Mammary epithelial cell (primary cell): ENCODE measurements around the gene SUCLA2.

Experiments
- CTCF ChIP-seq, 2 donors: IDR thresholded peaks in 1 of 2; conservative IDR thresholded peaks in 1 of 2; 2 replicates each; pipeline ENCODE4 v1.5.1; 2011 to 2012; ENCODE audit warnings: inconsistent platforms in 2 of 2, low read length in 2 of 2, mild to moderate bottlenecking in 2 of 2, control low read depth in 1 of 2, low read depth in 1 of 2; ENCODE audit not compliant: insufficient read depth in 1 of 2; ENCODE audit errors: extremely low read depth in 1 of 2
- EZH2 ChIP-seq: IDR thresholded peaks from 2 replicates; pipeline ENCODE4 v1.6.1; 2012; ENCODE audit warnings: low read length, inconsistent platforms, borderline replicate concordance

GRCh38 chr13:47896546-47896945 is 104.5 kb downstream of the SUCLA2 start:
- no peak for TF ChIP-seq CTCF (conservative IDR thresholded peaks at IDR 0.05 in 1 of 2, IDR thresholded peaks at IDR 0.05 in 1 of 2; ENCODE audit: extremely low read depth in 1 of 2, insufficient read depth in 1 of 2, low read depth in 1 of 2, low read length in 2 of 2)
- no peak for TF ChIP-seq EZH2
